Neuronal stem cell (in vitro differentiated cells): ENCODE measurements around the gene POLR2J.
A peak's percentile ranks its signal among the peaks of the same experiment; 100 is the strongest.

ENCODE experiments used
- DNase-seq: peaks from one replicate; pipeline ENCODE4 v3.0.0-alpha.2; 2013; ENCODE audit warnings: low spot score
- H2AFZ ChIP-seq: one replicate; pipeline ENCODE4 v1.6.1; 2013; ENCODE audit warnings: mild to moderate bottlenecking, low read length, inconsistent platforms
- H2AK5ac ChIP-seq: 2 replicates; pipeline ENCODE4 v1.6.1; 2013; ENCODE audit warnings: low read depth, mild to moderate bottlenecking, inconsistent platforms, low read length, moderate library complexity, mixed read lengths
- H2BK120ac ChIP-seq: 2 replicates; pipeline ENCODE4 v1.6.1; 2013; ENCODE audit warnings: low read depth, mild to moderate bottlenecking, inconsistent platforms, low read length, moderate library complexity, mixed read lengths
- H2BK12ac ChIP-seq: one replicate; pipeline ENCODE4 v1.6.1; 2013; ENCODE audit warnings: low read length, inconsistent platforms
- H2BK15ac ChIP-seq: 2 replicates; pipeline ENCODE4 v1.6.1; 2013; ENCODE audit warnings: mild to moderate bottlenecking, low read length, inconsistent platforms, mixed read lengths
- H2BK5ac ChIP-seq: one replicate; pipeline ENCODE4 v1.6.1; 2013; ENCODE audit warnings: inconsistent platforms, mild to moderate bottlenecking, low read length, moderate library complexity
- H3K14ac ChIP-seq: one replicate; pipeline ENCODE4 v1.6.1; 2013; ENCODE audit warnings: low read length, inconsistent platforms
- H3K18ac ChIP-seq: 2 replicates; pipeline ENCODE4 v1.6.1; 2013; ENCODE audit warnings: low read length, inconsistent platforms
- H3K23ac ChIP-seq: 2 replicates; pipeline ENCODE4 v1.6.1; 2013; ENCODE audit warnings: low read depth, mild to moderate bottlenecking, mixed read lengths, low read length, inconsistent platforms; ENCODE audit not compliant: poor library complexity
- H3K27ac ChIP-seq: replicated peaks from 3 replicates; pipeline ENCODE4 v1.5.1; 2013; ENCODE audit warnings: low read length, inconsistent platforms
- H3K27me3 ChIP-seq, 3 experiments: 2 replicates each; pipeline ENCODE4 v1.6.1; 2013; ENCODE audit warnings: low read length in 3 of 3, mild to moderate bottlenecking in 2 of 3, inconsistent platforms in 1 of 3, low read depth in 1 of 3, mixed read lengths in 1 of 3, moderate library complexity in 1 of 3; ENCODE audit not compliant: control insufficient read depth in 3 of 3, insufficient read depth in 3 of 3
- H3K36me3 ChIP-seq, 2 donors: replicated peaks in 1 of 2; 2 replicates each; pipeline ENCODE4 v1.6.1; 2013; ENCODE audit warnings: low read length in 2 of 2; ENCODE audit not compliant: control insufficient read depth in 2 of 2, insufficient read depth in 2 of 2
- H3K4ac ChIP-seq: 2 replicates; pipeline ENCODE4 v1.6.1; 2013; ENCODE audit warnings: inconsistent platforms, mild to moderate bottlenecking, low read length, moderate library complexity
- H3K4me1 ChIP-seq, 2 donors: 1 replicate in 1 of 2; 2 replicates in 1 of 2; pipeline ENCODE4 v1.6.1; 2013; ENCODE audit warnings: low read length in 2 of 2, low read depth in 1 of 2; ENCODE audit not compliant: control insufficient read depth in 2 of 2, insufficient read depth in 1 of 2
- H3K4me2 ChIP-seq: one replicate; pipeline ENCODE4 v1.6.1; 2013; ENCODE audit warnings: mild to moderate bottlenecking, low read length, inconsistent platforms; ENCODE audit not compliant: insufficient read depth, poor library complexity, severe bottlenecking
- H3K4me3 ChIP-seq, 2 donors: 2 replicates each; pipeline ENCODE4 v1.5.1; 2013; ENCODE audit warnings: low read length in 2 of 2, mild to moderate bottlenecking in 2 of 2, inconsistent platforms in 1 of 2, moderate library complexity in 1 of 2
- H3K79me1 ChIP-seq: one replicate; pipeline ENCODE4 v1.6.1; 2013; ENCODE audit warnings: low read depth, mild to moderate bottlenecking, inconsistent platforms, low read length, moderate library complexity
- H3K9ac ChIP-seq: one replicate; pipeline ENCODE4 v1.6.1; 2013; ENCODE audit warnings: mild to moderate bottlenecking, low read depth, low read length, inconsistent platforms; ENCODE audit not compliant: poor library complexity
- H3K9me3 ChIP-seq, 2 donors: replicated peaks in 1 of 2; 2 replicates each; pipeline versions ENCODE3 to v1.6.1; 2013; ENCODE audit warnings: low read length in 2 of 2, mild to moderate bottlenecking in 2 of 2, inconsistent platforms in 1 of 2, low read depth in 1 of 2, mixed read lengths in 1 of 2, moderate library complexity in 1 of 2; ENCODE audit not compliant: control insufficient read depth in 2 of 2, insufficient read depth in 1 of 2
- H4K8ac ChIP-seq: one replicate; pipeline ENCODE4 v1.6.1; 2013; ENCODE audit warnings: low read depth, mild to moderate bottlenecking, inconsistent platforms, low read length, moderate library complexity
- H4K91ac ChIP-seq: one replicate; pipeline ENCODE4 v1.6.1; 2013; ENCODE audit warnings: low read length, low read depth, mild to moderate bottlenecking, inconsistent platforms; ENCODE audit not compliant: poor library complexity
- WGBS, 2 donors: extraction: QIAGEN DNeasy Blood & Tissue Kit; methylation state at CpG; one replicate each; pipeline ENCODE4 v1.1.7; 2013; ENCODE audit warnings: missing lambda C conversion rate in 2 of 2, mixed read lengths in 1 of 2; ENCODE audit not compliant: insufficient read length in 2 of 2, insufficient replicate concordance in 1 of 2; ENCODE audit errors: extremely low coverage in 2 of 2; 5-methylcytosine and 5-hydroxymethylcytosine counted together

POLR2J gene

GRCh38 chr7:102453319-102453718 lies 25.4 kb downstream of the POLR2J start:
- no peak overlapping the region for H3K18ac ChIP-seq
- H3K36me3 ChIP-seq = peaks cover 19 to 36% of the 10 kb centered on the region in 2 donors
- H4K91ac ChIP-seq = no peak overlapping the region
- no peaks in the 10 kb centered on the region for H3K27me3 ChIP-seq
- WGBS, 2 donors = no CpG with 5 or more reads among the region's 7 CpGs
- H2AK5ac ChIP-seq = no peak overlapping the region
- H3K79me1 ChIP-seq = no peaks in the 10 kb centered on the region
- no peak overlapping the region for H4K8ac ChIP-seq
- H3K4me2 ChIP-seq = no peak overlapping the region
- H3K4me3 ChIP-seq = no peak overlapping the region
- no peaks in the 10 kb centered on the region for H3K9me3 ChIP-seq
- no peak overlapping the region for H3K4ac ChIP-seq
- no peak overlapping the region for H3K9ac ChIP-seq
- no peak overlapping the region for H3K27ac ChIP-seq
- peaks cover 5 to 7% of the 10 kb centered on the region in 2 donors for H3K4me1 ChIP-seq
- H2BK12ac ChIP-seq = no peak overlapping the region
- no peak overlapping the region for H2BK15ac ChIP-seq
- H2AFZ ChIP-seq = no peak overlapping the region
- no peak overlapping the region for H2BK5ac ChIP-seq
- H2BK120ac ChIP-seq = no peak overlapping the region
- H3K14ac ChIP-seq = no peak overlapping the region
- no peak for DNase-seq
- H3K23ac ChIP-seq = no peak overlapping the region

- Histone ChIP-seq H3K36me3 (peaks cover 12 to 36% of the 10 kb centered on the region in 2 donors), H3K27ac (no peak overlapping the region), H3K27me3 (no peaks in the 10 kb centered on the region), H3K9ac (no peak overlapping the region), H3K4me2 (no peak overlapping the region), H3K9me3 (no peaks in the 10 kb centered on the region), H3K23ac (no peak overlapping the region), H2BK5ac (no peak overlapping the region), H3K4ac (no peak overlapping the region), H3K4me1 (peaks cover 5 to 7% of the 10 kb centered on the region in 2 donors), H3K4me3 (no peak overlapping the region), H4K91ac (no peak overlapping the region), H2BK120ac (no peak overlapping the region), H2BK15ac (no peak overlapping the region), H4K8ac (no peak overlapping the region), H3K79me1 (no peaks in the 10 kb centered on the region), H2AK5ac (no peak overlapping the region), H2AFZ (no peak overlapping the region), H3K14ac (no peak overlapping the region), H2BK12ac (no peak overlapping the region), H3K18ac (no peak overlapping the region)
- DNase-seq = no peak
- no CpG with 5 or more reads among the region's 6 CpGs for WGBS, 2 donors
Observed at GRCh38 chr7:102452451-102452850, 26.3 kb downstream of the POLR2J start.

GRCh38 chr7:102451371-102452054 lies 27.2 kb downstream of the POLR2J start:
- Histone ChIP-seq H2BK12ac (no peak overlapping the region), H4K8ac (no peak overlapping the region), H3K27me3 (no peaks in the 10 kb centered on the region), H2BK5ac (peak overlapping the region; percentile 27), H3K9ac (no peak overlapping the region), H3K36me3 (peaks cover 12 to 36% of the 10 kb centered on the region in 2 donors), H4K91ac (peak overlapping the region; percentile 19), H3K9me3 (no peaks in the 10 kb centered on the region), H3K4ac (peak overlapping the region; percentile 2), H2AFZ (peak overlapping the region; percentile 28), H2AK5ac (peak overlapping the region; percentile 28), H3K4me2 (peak overlapping the region; percentile 21), H3K79me1 (no peaks in the 10 kb centered on the region), H3K4me1 (peaks cover 5 to 7% of the 10 kb centered on the region in 2 donors), H3K18ac (peak overlapping the region; percentile 76), H3K4me3 (no peak overlapping the region), H3K14ac (peak overlapping the region; percentile 63), H2BK120ac (no peak overlapping the region), H2BK15ac (no peak overlapping the region), H3K23ac (no peak overlapping the region), H3K27ac (peak overlapping the region; percentile 43)
- no CpG with 5 or more reads among the region's 23 CpGs for WGBS, 2 donors
- DNase-seq = no peak

- Histone ChIP-seq H3K9ac (no peak overlapping the region), H2BK5ac (no peak overlapping the region), H3K18ac (no peak overlapping the region), H2AFZ (no peak overlapping the region), H3K4me3 (no peak overlapping the region), H3K4me2 (no peak overlapping the region), H3K9me3 (no peaks in the 10 kb centered on the region), H2BK15ac (no peak overlapping the region), H3K14ac (no peak overlapping the region), H4K8ac (no peak overlapping the region), H4K91ac (no peak overlapping the region), H3K79me1 (no peaks in the 10 kb centered on the region), H3K27ac (no peak overlapping the region), H2BK120ac (no peak overlapping the region), H3K36me3 (peaks cover 13 to 34% of the 10 kb centered on the region in 2 donors), H3K4ac (no peak overlapping the region), H3K4me1 (peaks cover 5 to 7% of the 10 kb centered on the region in 2 donors), H3K23ac (no peak overlapping the region), H2AK5ac (no peak overlapping the region), H3K27me3 (no peaks in the 10 kb centered on the region), H2BK12ac (no peak overlapping the region)
- no peak for DNase-seq
- no CpG with 5 or more reads among the region's 6 CpGs for WGBS, 2 donors
Observed at GRCh38 chr7:102450242-102450641, 28.5 kb downstream of the POLR2J start.
